ENCODE measurements around the gene PTPN5.

- TF ChIP-seq CTCF (conservative IDR thresholded peaks at IDR 0.05 in 1 of 2, IDR thresholded peaks at IDR 0.05 in 1 of 2; ENCODE audit: extremely low read depth in 1 of 2, insufficient read depth in 1 of 2, low read depth in 1 of 2, low read length in 2 of 2) (no peak), EZH2 (IDR thresholded peaks at IDR 0.05; ENCODE audit: borderline replicate concordance, low read length) (no peak)
These were observed 1.7 kb downstream of the PTPN5 start for GRCh38 chr11:18789942-18790341.
